MM.1S (cell line): ENCODE results near the gene SEC24D.

Source experiments
- EZH2 ChIP-seq: fragments of 300-600 bp; sonication (generic); optimal IDR thresholded peaks from 2 replicates; pipeline ENCODE3; 2017; ENCODE audit warnings: low read depth, mild to moderate bottlenecking, antibody characterized with exemption, low read length, mixed read lengths
- EZH2phosphoT487 ChIP-seq: fragments of 300-600 bp; sonication (generic); IDR thresholded peaks from 2 replicates; pipeline ENCODE4 v1.6.1; 2018; ENCODE audit warnings: antibody characterized with exemption, low read length
- TF ChIP-seq, protein P1 (sequence below): fragments of 300-600 bp; sonication (generic); IDR thresholded peaks from 2 replicates; pipeline ENCODE4 v1.5.1; 2016; ENCODE audit warnings: antibody characterized with exemption, low read length, mixed read lengths

- TF ChIP-seq, protein P1, sequence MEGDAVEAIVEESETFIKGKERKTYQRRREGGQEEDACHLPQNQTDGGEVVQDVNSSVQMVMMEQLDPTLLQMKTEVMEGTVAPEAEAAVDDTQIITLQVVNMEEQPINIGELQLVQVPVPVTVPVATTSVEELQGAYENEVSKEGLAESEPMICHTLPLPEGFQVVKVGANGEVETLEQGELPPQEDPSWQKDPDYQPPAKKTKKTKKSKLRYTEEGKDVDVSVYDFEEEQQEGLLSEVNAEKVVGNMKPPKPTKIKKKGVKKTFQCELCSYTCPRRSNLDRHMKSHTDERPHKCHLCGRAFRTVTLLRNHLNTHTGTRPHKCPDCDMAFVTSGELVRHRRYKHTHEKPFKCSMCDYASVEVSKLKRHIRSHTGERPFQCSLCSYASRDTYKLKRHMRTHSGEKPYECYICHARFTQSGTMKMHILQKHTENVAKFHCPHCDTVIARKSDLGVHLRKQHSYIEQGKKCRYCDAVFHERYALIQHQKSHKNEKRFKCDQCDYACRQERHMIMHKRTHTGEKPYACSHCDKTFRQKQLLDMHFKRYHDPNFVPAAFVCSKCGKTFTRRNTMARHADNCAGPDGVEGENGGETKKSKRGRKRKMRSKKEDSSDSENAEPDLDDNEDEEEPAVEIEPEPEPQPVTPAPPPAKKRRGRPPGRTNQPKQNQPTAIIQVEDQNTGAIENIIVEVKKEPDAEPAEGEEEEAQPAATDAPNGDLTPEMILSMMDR: no peak
- TF ChIP-seq EZH2phosphoT487 (no peak), EZH2 (no peak)
These were observed 150.8 kb downstream of the SEC24D start, which contains the start of gene METTL14 for GRCh38 chr4:118684873-118685811.
